Smooth muscle cell (in vitro differentiated cells): ENCODE results near the gene IGF2BP2. TPM values are rescaled to one million over a fixed set of nuclear protein-coding genes. Genes with fewer than 3 reads are reported as not detected.

Source experiments
- DNase-seq: peaks from one replicate; lab custom pipeline; 2025; ENCODE audit not compliant: unreplicated experiment; lab: John Stamatoyannopoulos, UW
- H2AFZ ChIP-seq: fragments of 200-600 bp; sonication (generic); 2 replicates; pipeline ENCODE4 v1.6.0; 2016; ENCODE audit warnings: antibody characterized with exemption, low read depth, mild to moderate bottlenecking
- H3F3A ChIP-seq: fragments of 200-600 bp; sonication (generic); 2 replicates; pipeline ENCODE4 v1.6.0; 2017; ENCODE audit warnings: antibody characterized with exemption, low read depth
- H3K27ac ChIP-seq: fragments of 200-600 bp; sonication (generic); 2 replicates; pipeline ENCODE4 v1.5.1; 2016; ENCODE audit warnings: low read depth, mild to moderate bottlenecking
- H3K27me3 ChIP-seq: fragments of 200-600 bp; sonication (generic); 2 replicates; pipeline ENCODE4 v1.6.1; 2016; ENCODE audit warnings: low read depth, mild to moderate bottlenecking
- H3K36me3 ChIP-seq: fragments of 200-600 bp; sonication (generic); 2 replicates; pipeline ENCODE4 v1.5.1; 2016; ENCODE audit warnings: low read depth
- H3K4me1 ChIP-seq: fragments of 200-600 bp; sonication (generic); 2 replicates; pipeline ENCODE4 v1.5.1; 2016; ENCODE audit warnings: low read depth
- H3K4me2 ChIP-seq: fragments of 200-600 bp; sonication (generic); 2 replicates; pipeline ENCODE4 v1.6.0; 2016; ENCODE audit warnings: mild to moderate bottlenecking
- H3K4me3 ChIP-seq: fragments of 200-600 bp; sonication (generic); 2 replicates; pipeline ENCODE4 v1.5.1; 2016; ENCODE audit warnings: mild to moderate bottlenecking
- H3K79me2 ChIP-seq: fragments of 200-600 bp; sonication (generic); 2 replicates; pipeline ENCODE4 v1.6.0; 2016; ENCODE audit warnings: low read depth, mild to moderate bottlenecking
- H3K9ac ChIP-seq: fragments of 200-600 bp; sonication (generic); 2 replicates; pipeline ENCODE4 v1.6.0; 2016; ENCODE audit warnings: low read depth
- H3K9me3 ChIP-seq: fragments of 200-600 bp; sonication (generic); replicated peaks from 2 replicates; pipeline ENCODE4 v1.5.1; 2016; ENCODE audit warnings: low read depth
- H4K20me1 ChIP-seq: fragments of 200-600 bp; sonication (generic); 2 replicates; pipeline ENCODE4 v1.6.0; 2016; ENCODE audit warnings: low read depth
- WGBS: methylation state at CpG from one replicate; pipeline ENCODE4 v1.1.7; 2016; ENCODE audit warnings: low lambda C conversion rate; 5-methylcytosine and 5-hydroxymethylcytosine counted together
- polyA plus RNA-seq: library from polyadenylated mRNA; unstranded; fragments of >200 nt; fragmentation: Nextera tagmentation; extraction: Ambion mirVana; gene quantifications from 2 replicates; pipeline ENCODE4 v1.2.1, GENCODE V29; 2016
- total RNA-seq: library from RNA; depleted of rRNA; stranded (reverse); fragments of >200 nt; gene quantifications from 2 replicates; pipeline ENCODE4 v1.2.3, GENCODE V29; 2014
- TF ChIP-seq, protein P1 (sequence below): fragments of 200-600 bp; sonication (generic); IDR thresholded peaks from 2 replicates; pipeline ENCODE4 v1.5.1; 2017; ENCODE audit warnings: borderline replicate concordance, mild to moderate bottlenecking, antibody characterized with exemption; ENCODE audit not compliant: insufficient read depth, poor library complexity, severe bottlenecking

Gene IGF2BP2
- total and polyA plus RNA-seq, 2 experiments from 2014 or later: 59.2 to 80.6 TPM

DNA sequence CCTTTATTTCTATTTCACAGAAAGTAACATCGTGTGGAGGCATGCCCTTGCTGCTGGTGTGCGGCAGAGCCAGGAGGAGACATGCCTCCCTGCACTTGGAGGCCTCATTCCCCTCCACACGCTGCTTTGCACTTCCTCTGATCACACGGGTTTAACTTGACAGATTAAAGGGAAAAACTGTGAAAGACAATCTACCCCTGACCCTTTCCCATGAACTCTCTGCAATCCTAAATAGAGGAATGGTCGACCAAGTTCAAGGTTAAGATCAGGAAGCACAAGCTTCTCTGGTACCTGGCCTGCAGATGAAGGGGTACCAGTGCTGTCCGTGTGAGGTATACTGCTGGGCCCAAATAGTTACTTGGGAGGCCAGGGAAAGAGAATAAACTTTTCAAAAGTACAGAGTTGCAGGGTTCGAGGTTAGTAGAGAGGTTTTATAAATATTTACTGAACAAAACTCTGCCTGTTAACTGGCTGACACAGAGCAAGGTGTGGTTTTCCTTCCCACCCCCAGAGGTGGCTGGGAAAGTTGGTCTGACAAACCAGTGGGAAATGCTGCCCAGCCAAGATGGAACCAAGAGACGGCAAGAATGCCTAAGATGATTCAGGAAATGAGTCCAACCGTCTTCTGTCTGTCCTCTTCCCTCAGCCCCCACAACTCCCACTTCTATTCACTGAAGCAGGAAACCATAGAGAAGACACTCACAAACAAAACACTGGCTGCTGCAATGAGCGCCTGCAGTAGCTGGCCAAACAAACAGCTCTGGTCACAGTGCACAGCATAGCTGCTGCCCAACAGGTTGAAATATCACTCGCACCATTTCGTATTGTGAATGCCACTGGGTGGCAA is 79.6 kb downstream of the IGF2BP2 start:
- Histone ChIP-seq H4K20me1 (peaks cover 98% of the 10 kb centered on the region), H3F3A (peaks cover 25% of the 10 kb centered on the region), H3K27me3 (no peaks in the 10 kb centered on the region), H3K4me2 (peak overlapping the region; percentile 68), H3K4me1 (peaks cover 9% of the 10 kb centered on the region), H3K79me2 (peaks cover 98% of the 10 kb centered on the region), H2AFZ (no peak overlapping the region), H3K4me3 (no peak overlapping the region), H3K9ac (peak overlapping the region; percentile 83), H3K36me3 (no peaks in the 10 kb centered on the region), H3K27ac (peak overlapping the region; percentile 96), H3K9me3 (no peaks in the 10 kb centered on the region)
- DNase-seq: no peak
- WGBS: 32% methylated on average over 12 of the region's 12 CpGs
- TF ChIP-seq, protein P1, sequence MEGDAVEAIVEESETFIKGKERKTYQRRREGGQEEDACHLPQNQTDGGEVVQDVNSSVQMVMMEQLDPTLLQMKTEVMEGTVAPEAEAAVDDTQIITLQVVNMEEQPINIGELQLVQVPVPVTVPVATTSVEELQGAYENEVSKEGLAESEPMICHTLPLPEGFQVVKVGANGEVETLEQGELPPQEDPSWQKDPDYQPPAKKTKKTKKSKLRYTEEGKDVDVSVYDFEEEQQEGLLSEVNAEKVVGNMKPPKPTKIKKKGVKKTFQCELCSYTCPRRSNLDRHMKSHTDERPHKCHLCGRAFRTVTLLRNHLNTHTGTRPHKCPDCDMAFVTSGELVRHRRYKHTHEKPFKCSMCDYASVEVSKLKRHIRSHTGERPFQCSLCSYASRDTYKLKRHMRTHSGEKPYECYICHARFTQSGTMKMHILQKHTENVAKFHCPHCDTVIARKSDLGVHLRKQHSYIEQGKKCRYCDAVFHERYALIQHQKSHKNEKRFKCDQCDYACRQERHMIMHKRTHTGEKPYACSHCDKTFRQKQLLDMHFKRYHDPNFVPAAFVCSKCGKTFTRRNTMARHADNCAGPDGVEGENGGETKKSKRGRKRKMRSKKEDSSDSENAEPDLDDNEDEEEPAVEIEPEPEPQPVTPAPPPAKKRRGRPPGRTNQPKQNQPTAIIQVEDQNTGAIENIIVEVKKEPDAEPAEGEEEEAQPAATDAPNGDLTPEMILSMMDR: no peak

DNA sequence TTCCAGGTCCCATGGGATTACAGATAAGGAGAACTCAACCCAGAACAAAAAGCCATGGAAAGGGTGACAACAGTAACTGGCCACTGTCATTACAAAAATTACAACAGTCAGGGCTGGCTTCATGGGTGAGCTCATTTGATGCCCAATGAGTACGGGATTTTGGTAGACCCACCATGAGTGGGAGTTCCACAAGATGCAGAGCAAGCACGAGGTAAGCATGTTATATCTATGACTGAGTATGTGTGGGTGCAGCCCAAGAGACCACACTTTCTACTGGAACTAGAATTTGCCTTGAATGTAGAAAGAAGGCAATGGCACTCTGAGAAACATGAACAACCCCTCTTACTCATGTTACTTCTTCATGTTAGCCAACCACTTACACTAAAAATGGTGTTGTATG is 83.3 kb downstream of the IGF2BP2 start:
- no peaks in the 10 kb centered on the region for H3K27me3 ChIP-seq
- H2AFZ ChIP-seq: no peak overlapping the region
- H3K4me1 ChIP-seq: peaks cover 32% of the 10 kb centered on the region
- no peaks in the 10 kb centered on the region for H3K36me3 ChIP-seq
- H3K9ac ChIP-seq: no peak overlapping the region
- H3K4me3 ChIP-seq: no peak overlapping the region
- DNase-seq: no peak
- TF ChIP-seq, protein P1: no peak
- no peaks in the 10 kb centered on the region for H3K9me3 ChIP-seq
- peaks cover 98% of the 10 kb centered on the region for H3K79me2 ChIP-seq
- 46% methylated on average over 2 of the region's 2 CpGs for WGBS
- H3K4me2 ChIP-seq: no peak overlapping the region
- H3F3A ChIP-seq: peaks cover 23% of the 10 kb centered on the region
- H3K27ac ChIP-seq: peak overlapping the region; percentile 1
- peaks cover 100% of the 10 kb centered on the region for H4K20me1 ChIP-seq

DNA sequence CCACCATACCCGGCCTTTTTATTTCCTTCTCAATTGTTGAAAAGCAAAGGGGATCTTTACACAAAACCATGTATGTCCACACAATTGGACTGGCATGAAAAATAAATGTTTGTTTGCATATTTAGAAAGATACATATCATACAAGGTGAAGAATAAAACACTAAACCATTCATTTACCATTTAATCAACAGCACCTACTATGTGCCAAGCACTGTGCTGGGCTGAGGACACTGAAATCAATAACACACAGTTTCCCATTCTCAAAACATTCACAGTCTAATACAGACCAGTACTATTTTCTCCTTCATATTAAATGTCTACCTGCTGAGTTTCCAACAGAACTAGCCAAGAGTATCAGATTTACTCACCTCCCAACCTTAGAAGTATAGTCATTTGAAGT is 84.7 kb downstream of the IGF2BP2 start:
- H3K4me1 ChIP-seq: peaks cover 25% of the 10 kb centered on the region
- DNase-seq: no peak
- H3K36me3 ChIP-seq: no peaks in the 10 kb centered on the region
- H2AFZ ChIP-seq: no peak overlapping the region
- WGBS: 95% methylated on average over 1 of the region's 1 CpG
- no peak overlapping the region for H3K9ac ChIP-seq
- H3K27me3 ChIP-seq: no peaks in the 10 kb centered on the region
- peaks cover 100% of the 10 kb centered on the region for H4K20me1 ChIP-seq
- H3F3A ChIP-seq: peaks cover 13% of the 10 kb centered on the region
- TF ChIP-seq, protein P1: no peak
- no peak overlapping the region for H3K4me2 ChIP-seq
- no peak overlapping the region for H3K4me3 ChIP-seq
- H3K27ac ChIP-seq: peak overlapping the region; percentile 5
- H3K9me3 ChIP-seq: no peaks in the 10 kb centered on the region
- peaks cover 100% of the 10 kb centered on the region for H3K79me2 ChIP-seq
